ENCODE measurements around the gene ACTL7A.

- no peak for TF ChIP-seq CTCF (IDR thresholded peaks at IDR 0.05)
- no peak for TF ChIP-seq POLR2A (IDR thresholded peaks at IDR 0.05)
Observed at GRCh38 chr9:108838017-108838416, 24.0 kb upstream of the ACTL7A start.
